ENCODE measurements around the gene STN1. TPM values are rescaled to one million over a fixed set of nuclear protein-coding genes. Genes with fewer than 3 reads are reported as not detected.

Gene STN1
- total RNA-seq, 3 donors from 2014 or later, result 23.8 to 31.2 (median 25.2) TPM

- no peaks in the 10 kb centered on the region for H3K27me3 ChIP-seq
- no peak for DNase-seq (ENCODE audit: low spot score in 2 of 2)
- no peaks in the 10 kb centered on the region for H3K9me3 ChIP-seq
- H3K4me1 ChIP-seq, result peaks cover 0 to 5% of the 10 kb centered on the region in 2 donors
- no peak for TF ChIP-seq POLR2A (IDR thresholded peaks at IDR 0.05)
- TF ChIP-seq POLR2AphosphoS5 (IDR thresholded peaks at IDR 0.05), result no peak
- TF ChIP-seq CTCF (IDR thresholded peaks at IDR 0.05), result no peak
- no peaks in the 10 kb centered on the region for H3K36me3 ChIP-seq
- intact Hi-C loops (cut with DNase I; ENCODE audit: low total_unique reads), result no loop called here
- H3K4me3 ChIP-seq, result no peak overlapping the region
- H3K27ac ChIP-seq, result peak overlapping the region in 1 of 2 donors; percentile 44
Observed at GRCh38 chr10:103911021-103911459, 6.9 kb downstream of the STN1 start.

- DNase-seq (ENCODE audit: low spot score in 2 of 2), result no peak
- intact Hi-C loops (cut with DNase I; ENCODE audit: low total_unique reads), result no loop called here
- Histone ChIP-seq H3K4me1 (peaks cover 0 to 5% of the 10 kb centered on the region in 2 donors), H3K9me3 (no peaks in the 10 kb centered on the region), H3K36me3 (no peaks in the 10 kb centered on the region), H3K27ac (peak overlapping the region; percentile 1 to 44), H3K27me3 (no peaks in the 10 kb centered on the region), H3K4me3 (no peak overlapping the region)
- no peak for TF ChIP-seq POLR2AphosphoS5 (IDR thresholded peaks at IDR 0.05)
Observed at GRCh38 chr10:103910442-103911012, 7.5 kb downstream of the STN1 start.

DNA sequence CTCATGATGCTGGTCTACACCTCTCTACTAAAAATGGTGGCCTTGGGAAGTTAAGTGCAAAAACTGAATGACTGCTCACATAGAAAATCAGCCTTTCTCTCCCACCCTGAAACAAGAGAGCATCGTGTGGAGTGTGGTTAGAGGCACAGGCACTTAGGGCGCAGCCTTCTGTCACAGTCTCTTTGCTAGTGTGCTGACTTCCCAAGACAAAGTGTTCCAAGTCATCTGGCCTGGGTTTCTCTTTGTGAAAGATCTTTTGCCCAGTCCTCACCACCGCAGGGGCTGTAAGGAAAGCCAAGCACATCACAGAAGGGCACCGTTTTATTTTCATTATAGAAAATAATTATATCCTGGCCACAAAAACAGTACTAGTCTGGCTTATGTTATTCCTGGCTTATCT lies 12.5 kb downstream of the STN1 start:
- intact Hi-C loops (cut with DNase I; ENCODE audit: low total_unique reads), result no loop called here
- Histone ChIP-seq H3K27ac (peak overlapping the region; percentile 5 to 56), H3K36me3 (no peaks in the 10 kb centered on the region), H3K4me3 (no peak overlapping the region), H3K9me3 (no peaks in the 10 kb centered on the region), H3K4me1 (peaks cover 0 to 8% of the 10 kb centered on the region in 2 donors), H3K27me3 (no peaks in the 10 kb centered on the region)
- no peak for TF ChIP-seq CTCF (IDR thresholded peaks at IDR 0.05)
- no peak for TF ChIP-seq POLR2AphosphoS5 (IDR thresholded peaks at IDR 0.05)
- TF ChIP-seq POLR2A (IDR thresholded peaks at IDR 0.05), result no peak
- DNase-seq (ENCODE audit: low spot score in 2 of 2), result no peak

GRCh38 chr10:103901299-103901698 lies 16.7 kb downstream of the STN1 start:
- intact Hi-C loops (cut with DNase I; ENCODE audit: low total_unique reads), result loop anchor here (5.0 kb wide), 1 partner anchor 66 kb away; the partner anchor contains the start of gene SLK
- DNase-seq (ENCODE audit: low spot score in 2 of 2), result no peak
- peak overlapping the region in 1 of 2 donors; percentile 58 for H3K27ac ChIP-seq
- H3K4me3 ChIP-seq, result no peak overlapping the region
- H3K9me3 ChIP-seq, result no peaks in the 10 kb centered on the region
- no peaks in the 10 kb centered on the region for H3K36me3 ChIP-seq
- peaks cover 0 to 3% of the 10 kb centered on the region in 2 donors for H3K4me1 ChIP-seq
- no peak for TF ChIP-seq CTCF (IDR thresholded peaks at IDR 0.05)
- no peak for TF ChIP-seq POLR2AphosphoS5 (IDR thresholded peaks at IDR 0.05)
- no peak for TF ChIP-seq POLR2A (IDR thresholded peaks at IDR 0.05)
- H3K27me3 ChIP-seq, result no peaks in the 10 kb centered on the region

DNA sequence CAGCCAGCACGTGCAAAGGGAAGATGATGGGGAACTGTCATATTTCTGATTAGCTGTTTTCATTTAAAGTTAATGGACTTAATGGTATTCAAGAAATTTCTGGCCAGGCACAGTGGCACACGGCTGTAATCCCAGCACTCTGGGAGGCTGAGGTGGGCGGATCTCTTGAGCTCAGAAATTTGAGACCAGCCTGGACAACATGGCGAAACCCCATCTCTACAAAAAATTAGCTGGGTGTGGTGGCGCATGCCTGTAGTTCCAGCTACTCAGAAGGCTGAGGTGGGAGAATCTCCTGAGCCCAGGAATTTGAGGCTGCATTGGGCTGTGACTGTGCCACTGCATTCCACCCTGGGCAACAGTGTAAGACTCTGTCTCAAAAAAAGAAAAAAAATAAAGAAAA lies 18.7 kb downstream of the STN1 start:
- intact Hi-C loops (cut with DNase I; ENCODE audit: low total_unique reads), result no loop called here
- Histone ChIP-seq H3K4me3 (no peak overlapping the region), H3K27ac (no peak overlapping the region), H3K27me3 (no peaks in the 10 kb centered on the region), H3K4me1 (peaks cover 0 to 3% of the 10 kb centered on the region in 2 donors), H3K9me3 (no peaks in the 10 kb centered on the region), H3K36me3 (no peaks in the 10 kb centered on the region)
- TF ChIP-seq POLR2A (IDR thresholded peaks at IDR 0.05), result no peak
- no peak for TF ChIP-seq POLR2AphosphoS5 (IDR thresholded peaks at IDR 0.05)
- no peak for TF ChIP-seq CTCF (IDR thresholded peaks at IDR 0.05)
- DNase-seq (ENCODE audit: low spot score in 2 of 2), result no peak
